ENCODE results near the gene CLHC1.
"Not testable (repeated sequence)": the region's sequence is repeated elsewhere in the genome, so short reads cannot be mapped to it uniquely, and the experiment has no call there.

CLHC1 gene

DNA sequence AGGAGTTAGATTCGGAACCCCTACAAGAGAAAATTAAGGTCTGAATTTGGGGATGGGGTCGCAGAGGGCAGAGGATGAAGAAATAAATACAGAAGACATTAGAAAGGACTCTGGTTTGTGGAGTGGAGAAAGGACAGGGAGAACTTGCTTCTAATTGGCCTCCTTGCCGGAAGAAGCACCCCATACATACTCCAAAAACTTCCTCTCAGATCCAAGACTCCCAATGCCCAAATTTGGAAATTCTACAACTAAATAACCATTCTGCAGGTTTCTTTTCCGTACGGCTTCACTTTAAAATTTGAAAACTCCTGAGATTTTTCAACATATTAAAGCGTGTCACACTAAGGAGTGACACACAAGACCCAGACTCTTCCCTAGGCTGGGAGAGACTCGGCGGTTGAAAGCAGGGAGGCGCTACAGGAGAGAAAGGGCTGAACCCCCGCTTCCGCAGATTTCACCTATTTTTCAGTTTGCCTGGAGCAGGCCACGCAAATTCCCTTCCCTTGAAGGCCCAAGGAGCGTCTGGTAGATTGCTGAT is 478 bp downstream of the CLHC1 start:
- no peak for DNase-seq

DNA sequence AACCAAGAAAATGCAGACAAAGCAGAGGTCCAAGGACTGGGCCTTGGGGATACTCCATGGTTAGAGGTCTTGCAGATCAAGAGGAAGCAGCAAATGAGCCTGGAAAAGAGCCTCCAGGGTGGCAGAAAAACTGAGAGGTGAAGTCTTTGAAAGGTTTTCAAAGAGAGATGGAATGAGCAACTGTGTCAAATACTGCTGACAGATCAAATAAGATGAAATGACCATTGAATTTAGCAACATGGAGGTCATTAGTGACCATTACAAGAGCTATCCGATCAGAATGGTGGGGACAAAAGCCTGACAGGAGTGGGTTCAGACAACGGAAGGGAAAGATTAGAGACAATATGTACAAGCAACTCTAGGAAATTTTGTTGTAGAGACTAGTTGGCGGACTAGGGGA is 1.5 kb downstream of the CLHC1 start:
- DNase-seq = no peak

DNA sequence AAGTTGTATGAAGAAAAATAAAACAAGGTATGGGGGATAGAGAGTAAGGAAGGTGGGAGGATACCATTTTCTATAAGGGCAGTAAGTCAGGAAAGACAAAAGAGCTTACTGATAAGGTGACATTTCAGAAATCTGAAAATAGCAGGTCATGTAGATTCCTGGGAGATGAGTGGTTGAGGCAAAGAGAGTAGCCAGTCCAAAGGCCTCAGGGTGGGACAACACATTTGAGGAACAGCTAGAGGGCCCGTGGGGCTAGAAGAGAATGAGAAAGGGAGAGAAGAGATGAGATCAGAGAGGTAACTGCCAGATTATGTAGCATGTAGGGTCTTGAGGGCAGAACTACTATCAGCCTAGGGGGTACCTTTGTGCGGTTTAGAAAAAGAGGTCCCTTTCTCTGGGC is 2.9 kb downstream of the CLHC1 start:
- no peak for DNase-seq

GRCh38 chr2:55228226-55228563 is 3.9 kb downstream of the CLHC1 start:
- no peak for DNase-seq

- DNase-seq = not testable (repeated sequence)
Observed at GRCh38 chr2:55227437-55228225, 4.5 kb downstream of the CLHC1 start.

DNA sequence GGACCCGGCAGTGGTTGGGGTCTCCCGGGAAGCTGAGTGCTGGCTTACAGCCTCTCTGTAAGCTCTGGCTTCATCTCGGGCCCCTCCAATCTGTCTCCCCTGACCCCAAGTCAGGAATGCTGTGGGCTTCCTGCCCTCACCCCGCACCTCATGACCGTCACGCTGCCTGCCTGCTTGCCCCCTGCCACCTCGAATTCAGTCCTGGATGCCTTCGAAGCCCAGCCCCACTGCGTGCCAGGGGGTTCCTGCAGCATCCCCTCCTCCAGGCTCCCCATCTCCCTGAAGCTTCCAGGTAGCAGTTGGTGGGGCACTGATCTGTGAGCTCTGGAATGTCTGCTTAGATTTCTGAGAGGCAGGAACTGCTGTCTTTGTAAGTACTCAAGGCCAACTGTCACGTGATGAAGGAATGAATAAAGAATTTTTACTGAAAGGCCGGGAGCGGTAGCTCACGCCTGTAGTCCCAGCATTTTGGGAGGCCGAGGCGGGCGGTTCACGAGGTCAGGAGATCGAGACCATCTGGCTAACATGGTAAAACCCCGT is 6.5 kb downstream of the CLHC1 start:
- no peak for DNase-seq

DNA sequence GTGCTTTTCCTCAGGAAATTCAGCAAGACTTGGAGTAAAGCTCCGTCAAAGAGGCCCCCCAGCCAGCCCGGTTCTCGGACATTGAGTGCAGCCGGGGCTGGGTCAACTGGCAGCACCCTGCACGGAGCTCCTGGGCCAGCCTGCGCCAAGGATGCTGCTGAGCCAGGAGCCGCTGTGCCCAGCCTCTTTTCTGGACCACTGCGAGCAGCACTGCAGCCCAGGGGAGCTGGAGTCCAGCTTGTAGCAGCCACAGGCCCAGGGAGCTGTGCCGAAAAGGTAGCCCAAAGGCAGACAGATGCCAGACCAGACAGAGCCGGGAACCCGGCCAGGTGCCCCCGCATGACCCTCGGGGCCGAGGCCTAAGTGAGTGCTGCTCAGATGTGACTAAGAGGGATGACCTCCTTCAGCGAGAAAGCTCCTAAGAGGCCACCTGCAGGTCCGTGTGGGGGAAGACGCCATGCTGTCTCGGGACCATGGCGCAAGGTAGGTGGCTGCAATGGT is 7.3 kb downstream of the CLHC1 start:
- DNase-seq = no peak

DNA sequence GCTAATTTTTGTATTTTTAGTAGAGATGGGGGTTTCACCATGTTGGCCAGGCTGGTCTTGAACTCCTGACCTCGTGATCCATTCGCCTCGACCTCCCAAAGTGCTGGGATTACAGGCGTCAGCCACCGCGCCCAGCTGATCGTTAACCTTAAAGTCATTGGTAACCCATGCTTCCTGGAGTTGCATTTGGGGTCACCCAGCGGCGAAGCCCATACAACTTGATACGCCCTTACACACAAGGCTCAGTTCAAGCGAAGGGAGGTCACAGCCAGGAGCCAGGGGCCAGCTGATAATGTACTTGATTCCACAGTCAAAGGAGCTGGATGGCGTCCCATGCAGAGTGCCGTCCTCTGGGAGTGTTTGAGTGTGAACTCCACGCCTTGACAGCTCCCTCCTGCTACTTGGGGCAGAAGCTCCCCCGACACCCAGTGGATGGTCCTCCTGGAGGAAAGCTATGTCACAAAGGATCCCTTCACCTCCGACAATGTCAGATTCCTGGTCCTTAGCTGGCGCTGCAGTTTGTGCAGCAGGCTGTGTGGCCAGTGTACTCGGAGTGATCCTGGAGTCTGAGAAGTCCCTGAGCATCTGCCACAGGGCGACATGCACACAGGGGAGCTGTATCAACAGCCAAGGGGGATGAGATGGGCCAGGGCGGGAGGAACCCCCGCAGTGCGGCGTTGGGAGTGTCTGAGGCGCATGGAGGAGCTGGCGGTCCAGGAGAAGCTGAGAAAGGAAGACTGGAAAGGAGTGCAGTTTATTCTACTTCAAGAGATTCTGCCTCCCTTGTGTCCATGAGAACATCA is 7.9 kb downstream of the CLHC1 start:
- no peak for DNase-seq

DNA sequence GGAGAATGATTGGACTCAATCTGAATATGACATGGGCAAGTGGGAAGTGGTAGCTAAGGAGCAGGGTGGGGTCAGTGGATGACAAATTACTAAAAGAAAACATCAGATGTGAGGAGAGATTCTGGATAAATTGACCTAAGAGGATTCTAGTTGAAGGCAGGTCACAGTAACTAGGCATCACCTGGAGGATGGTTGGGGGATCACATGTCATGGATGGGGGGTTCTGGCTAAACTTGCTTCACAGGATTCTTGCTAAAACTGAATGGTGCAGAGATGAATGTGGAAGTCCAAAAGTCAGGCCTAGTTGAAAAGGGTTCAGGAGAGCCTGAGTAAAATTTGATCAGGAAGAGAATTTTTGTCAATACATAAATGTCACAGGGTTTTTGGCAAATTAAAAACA is 18.3 kb downstream of the CLHC1 start:
- DNase-seq = no peak

DNA sequence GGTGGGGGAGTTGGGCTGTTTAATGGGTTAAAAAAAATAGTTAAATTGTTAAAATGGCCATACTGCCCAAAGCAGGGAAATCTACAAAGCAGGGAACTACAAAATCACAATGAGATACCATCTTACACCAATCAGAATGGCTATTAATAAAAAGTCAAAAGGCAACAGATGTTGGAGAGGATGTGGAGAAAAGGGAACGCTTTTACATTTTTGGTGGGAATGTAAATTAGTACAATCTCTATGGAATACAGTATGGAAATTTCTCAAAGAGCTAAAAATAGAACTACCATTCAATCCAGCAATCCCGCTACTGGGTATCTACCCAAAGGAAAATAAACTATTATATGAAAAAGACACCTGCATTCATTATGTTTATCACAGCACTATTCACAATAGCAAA is 27.1 kb downstream of the CLHC1 start:
- DNase-seq = no peak

GRCh38 chr2:55204536-55204935 is 27.6 kb downstream of the CLHC1 start:
- no peak for DNase-seq

- DNase-seq = no peak
Observed at GRCh38 chr2:55200416-55200815, 31.7 kb downstream of the CLHC1 start.

DNA sequence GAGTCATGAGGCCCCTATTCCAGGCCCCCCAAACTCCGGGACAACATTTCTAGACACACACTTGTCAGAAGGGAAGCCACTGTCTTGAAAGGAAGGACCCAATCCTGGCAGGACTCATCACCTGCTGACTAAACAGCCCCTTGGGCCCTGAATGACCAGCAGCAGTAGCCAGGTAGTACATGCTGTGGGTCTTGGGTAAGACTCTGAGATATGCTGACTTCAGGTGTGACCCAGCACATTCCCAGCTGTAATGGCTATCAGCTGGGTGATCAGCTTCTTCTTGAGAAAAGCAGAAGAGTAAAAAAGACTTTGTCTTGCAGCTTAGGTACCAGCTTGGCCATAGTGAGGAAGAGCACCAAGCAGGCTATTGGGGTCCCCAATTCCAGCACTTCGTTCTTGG is 35.6 kb downstream of the CLHC1 start:
- DNase-seq = no peak

GRCh38 chr2:55191888-55192287 is 40.2 kb downstream of the CLHC1 start:
- not testable (repeated sequence) for DNase-seq

DNA sequence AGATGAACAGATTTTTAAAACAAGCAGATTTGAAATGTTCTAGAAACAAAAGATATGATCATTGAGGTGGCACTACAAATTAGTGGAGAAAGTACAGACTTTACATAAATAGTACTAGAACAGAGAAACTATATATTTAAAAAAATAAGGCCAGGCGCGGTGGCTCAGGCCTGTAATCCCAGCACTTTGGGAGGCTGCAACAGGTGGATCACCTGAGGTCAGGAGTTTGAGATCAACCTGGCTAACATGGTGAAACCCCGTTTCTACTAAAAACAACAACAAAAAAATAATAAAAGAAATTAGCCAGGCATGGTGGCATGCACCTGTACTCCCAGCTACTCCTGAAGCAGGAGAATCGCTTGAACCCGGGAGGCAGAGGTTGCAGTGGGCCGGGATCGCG is 45.3 kb downstream of the CLHC1 start:
- DNase-seq = not testable (repeated sequence)

DNA sequence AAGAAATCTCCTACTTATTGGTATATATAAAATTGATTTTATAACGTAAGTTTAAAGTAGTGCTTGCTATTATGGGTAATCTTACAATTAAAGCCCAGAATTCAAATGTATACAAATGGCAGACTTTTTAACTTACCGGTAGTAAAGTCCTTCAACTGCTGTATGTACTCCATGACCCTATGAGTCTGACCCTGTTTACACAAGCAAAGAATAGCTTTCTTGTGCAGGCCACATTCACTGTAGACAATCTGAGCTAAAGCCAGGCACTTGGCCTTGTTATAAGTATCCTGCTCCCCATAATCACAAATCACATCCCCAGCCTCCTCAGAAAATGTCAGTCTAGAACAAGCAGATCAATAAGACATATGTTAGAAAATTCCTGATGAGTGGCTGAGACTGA is 51.7 kb downstream of the CLHC1 start:
- no peak for DNase-seq

DNA sequence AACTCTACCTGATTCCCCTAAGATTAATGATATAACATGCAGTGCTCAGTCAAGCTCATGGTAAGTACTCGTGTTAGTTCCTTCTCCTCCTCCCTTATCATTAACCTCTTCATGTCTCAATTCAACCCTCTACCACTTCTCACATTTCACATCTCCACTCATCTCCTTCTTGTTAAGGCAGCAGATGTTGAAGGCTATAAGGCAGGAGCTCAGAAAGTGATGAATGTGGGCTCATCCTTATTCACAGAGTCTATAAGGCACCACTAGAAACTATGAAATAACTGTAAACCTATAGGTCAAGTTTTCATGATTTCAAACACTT is 56.0 kb downstream of the CLHC1 start:
- DNase-seq = no peak

DNA sequence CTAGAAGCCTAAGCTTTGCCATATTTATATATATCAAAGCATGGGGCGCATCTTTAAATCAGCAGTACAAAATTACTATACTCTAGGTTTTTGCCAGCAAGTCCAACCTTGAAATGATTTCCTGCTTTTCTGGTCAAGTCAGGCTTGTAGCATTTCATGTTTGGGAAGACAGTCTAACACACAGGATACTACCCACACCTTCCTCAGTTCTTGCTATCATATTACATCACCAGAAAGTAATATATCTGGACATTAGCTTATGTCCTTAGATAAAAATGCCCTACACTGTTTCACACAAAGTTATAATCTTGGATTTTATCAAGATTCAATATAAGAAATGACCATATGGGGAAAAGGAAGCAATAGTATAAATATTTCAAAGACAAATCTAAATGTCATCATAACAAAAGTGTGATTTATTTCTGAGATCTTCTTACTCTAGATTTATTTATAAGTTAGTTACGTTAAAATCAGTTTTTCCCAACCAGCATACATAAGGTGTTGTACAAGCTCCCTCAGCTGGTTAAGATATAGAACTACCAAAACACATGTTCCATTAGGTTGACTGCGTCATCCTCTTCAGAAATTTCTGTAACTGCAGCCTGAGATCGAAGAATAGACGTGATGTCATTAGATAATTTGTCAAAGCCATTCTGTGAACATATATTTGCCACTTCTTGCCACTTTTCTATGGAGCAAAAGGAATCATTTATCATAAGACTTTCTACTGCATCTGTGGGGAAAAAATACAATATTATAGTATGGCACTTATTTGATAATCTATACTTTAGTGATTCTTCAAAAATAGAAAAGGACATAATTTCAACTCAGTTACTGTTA is 56.6 kb downstream of the CLHC1 start:
- DNase-seq = no peak

GRCh38 chr2:55173438-55174054 is 58.5 kb downstream of the CLHC1 start:
- no peak for DNase-seq

GRCh38 chr2:55169915-55170314 is 62.2 kb downstream of the CLHC1 start:
- no peak for DNase-seq

DNA sequence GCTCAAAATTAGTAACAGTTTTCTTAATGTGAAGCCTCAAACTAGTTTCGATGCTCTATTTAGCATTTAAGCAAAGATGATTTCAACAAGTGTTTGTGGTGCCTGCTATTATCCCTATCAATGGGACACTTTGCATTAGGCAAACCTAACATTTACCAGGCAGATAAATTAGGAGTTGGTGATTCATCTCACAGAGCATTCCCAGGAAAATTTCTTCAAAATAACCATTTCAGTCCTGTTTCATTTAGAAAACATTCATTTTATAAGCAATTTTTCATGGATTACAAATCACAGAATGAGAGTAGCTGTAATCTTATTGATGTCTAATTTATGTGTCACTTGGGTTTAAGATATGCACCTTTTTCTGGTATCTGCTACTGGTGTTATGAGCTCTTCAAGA is 62.7 kb downstream of the CLHC1 start:
- DNase-seq = no peak

All from CD4-positive, alpha-beta T cell treated with Interleukin-15 for 1 hour (primary cell).